HepG2 (cell line): ENCODE results near the gene CEBPE. TPM values are rescaled to one million over a fixed set of nuclear protein-coding genes. Genes with fewer than 3 reads are reported as not detected.

Experiments
- AKAP8 ChIP-seq: sonication (generic); formaldehyde crosslinking; IDR thresholded peaks from 2 replicates; pipeline ENCODE4 v1.5.1; 2020; ENCODE audit warnings: mild to moderate bottlenecking, missing genetic modification reagents
- ATM ChIP-seq: fragments of 450-650 bp; IDR thresholded peaks from 2 replicates; pipeline ENCODE4 v1.7.1; 2017; ENCODE audit warnings: mild to moderate bottlenecking, borderline replicate concordance
- CBX1 ChIP-seq: IDR thresholded peaks from one replicate; pipeline ENCODE4 v1.6.1; 2016; ENCODE audit warnings: antibody characterized with exemption, low read depth
- FOXA1 ChIP-seq, 2 experiments: fragments of 450-650 bp in 1 of 2; sonication (generic) in 1 of 2; formaldehyde crosslinking in 1 of 2; IDR thresholded peaks; 2 replicates each; pipeline versions ENCODE4 v1.4.0 to v1.6.1; 2016 to 2020; ENCODE audit warnings: missing genetic modification reagents in 1 of 2
- FOXP1 ChIP-seq, 2 experiments: fragments of 450-650 bp in 1 of 2; IDR thresholded peaks; 2 replicates each; pipeline ENCODE4 v1.6.1; 2017 to 2018; ENCODE audit warnings: antibody characterized with exemption in 1 of 2
- JARID2 ChIP-seq: sonication (generic); formaldehyde crosslinking; IDR thresholded peaks from 2 replicates; pipeline ENCODE4 v1.8.1; 2023; ENCODE audit warnings: missing genetic modification reagents, inconsistent platforms; ENCODE audit not compliant: insufficient replicate concordance
- MED8 ChIP-seq: sonication (generic); formaldehyde crosslinking; IDR thresholded peaks from 2 replicates; pipeline ENCODE4 v1.8.1; 2023; ENCODE audit warnings: mild to moderate bottlenecking, missing genetic modification reagents; ENCODE audit not compliant: insufficient replicate concordance
- TBP ChIP-seq: sonication (generic); formaldehyde crosslinking; IDR thresholded peaks from 2 replicates; pipeline ENCODE4 v1.5.0; 2020; ENCODE audit warnings: missing genetic modification reagents
- ZBTB42 ChIP-seq: sonication (generic); formaldehyde crosslinking; IDR thresholded peaks from 2 replicates; pipeline ENCODE4 v1.5.0; 2020; ENCODE audit warnings: mild to moderate bottlenecking, missing genetic modification reagents
- ZFP36L2 ChIP-seq: sonication (generic); formaldehyde crosslinking; IDR thresholded peaks from 2 replicates; pipeline ENCODE4 v1.4.0; 2020; ENCODE audit warnings: missing genetic modification reagents
- ZFP62 ChIP-seq: sonication (generic); formaldehyde crosslinking; IDR thresholded peaks from 2 replicates; pipeline ENCODE4 v1.4.0; 2020; ENCODE audit warnings: missing genetic modification reagents
- ZKSCAN8 ChIP-seq: IDR thresholded peaks from 2 replicates; pipeline ENCODE4 v1.6.1; 2016; ENCODE audit warnings: borderline replicate concordance, missing genetic modification reagents, missing compliant biosample characterization
- ZNF260 ChIP-seq: sonication (generic); formaldehyde crosslinking; IDR thresholded peaks from 2 replicates; pipeline ENCODE4 v1.4.0; 2020; ENCODE audit warnings: missing genetic modification reagents, low read depth, mild to moderate bottlenecking, borderline replicate concordance
- ZNF570 ChIP-seq: sonication (generic); formaldehyde crosslinking; IDR thresholded peaks from 2 replicates; pipeline ENCODE4 v1.4.0; 2020; ENCODE audit warnings: mild to moderate bottlenecking, missing genetic modification reagents, borderline replicate concordance
- ZNF644 ChIP-seq: IDR thresholded peaks from 2 replicates; pipeline ENCODE4 v1.6.1; 2016; ENCODE audit warnings: low read depth
- polyA plus RNA-seq, 8 experiments: library from polyadenylated mRNA; depleted of rRNA in 3 of 8; stranded (reverse) in 7 of 8; unstranded in 1 of 8; fragments of >200 nt; fragmentation: Illumina TruSeq in 4 of 8; extraction: Trizol in 4 of 8; gene quantifications; 2 replicates each; pipeline versions ENCODE4 v1.2.1 to v1.2.3, GENCODE V29; 2011 to 2016; ENCODE audit warnings: low read depth in 4 of 8, missing spikeins in 1 of 8, mixed read lengths in 1 of 8; ENCODE audit not compliant: insufficient read depth in 1 of 8
- total RNA-seq, 5 experiments: library from RNA; depleted of rRNA; stranded (reverse); fragments of >200 nt; fragmentation: Illumina TruSeq; extraction: Trizol; gene quantifications; 2 replicates each; pipeline ENCODE4 v1.2.3, GENCODE V29; 2016; ENCODE audit warnings: low read depth in 1 of 5
- TF ChIP-seq, protein P1 (sequence below), 2 experiments: fragments of 450-650 bp in 1 of 2; sonication (generic) in 1 of 2; formaldehyde crosslinking; IDR thresholded peaks; 2 replicates each; pipeline versions ENCODE4 v1.5.0 to v1.8.0; 2020 to 2022; ENCODE audit warnings: mild to moderate bottlenecking in 1 of 2, missing genetic modification reagents in 1 of 2
- TF ChIP-seq, protein P2 (sequence below): sonication (generic); formaldehyde crosslinking; IDR thresholded peaks from 2 replicates; pipeline ENCODE4 v1.9.0; 2021; ENCODE audit warnings: missing genetic modification reagents, borderline replicate concordance
- TF ChIP-seq, protein P3 (sequence below): sonication (generic); formaldehyde crosslinking; IDR thresholded peaks from 2 replicates; pipeline ENCODE4 v1.5.1; 2020; ENCODE audit warnings: missing genetic modification reagents, mild to moderate bottlenecking, borderline replicate concordance
- TF ChIP-seq, protein P4 (sequence below): sonication (generic); formaldehyde crosslinking; IDR thresholded peaks from 2 replicates; pipeline ENCODE4 v1.5.1; 2020; ENCODE audit warnings: missing genetic modification reagents, mild to moderate bottlenecking, borderline replicate concordance
- TF ChIP-seq, protein P5 (sequence below): sonication (generic); formaldehyde crosslinking; IDR thresholded peaks from 2 replicates; pipeline ENCODE4 v1.4.0; 2020; ENCODE audit warnings: missing genetic modification reagents, borderline replicate concordance

The CEBPE gene
- total and polyA plus RNA-seq, 2 of the 13 experiments (the other 11 are each of a cell fraction or from before 2014, with no cell fraction given) = 0.09 to 0.11 TPM

DNA sequence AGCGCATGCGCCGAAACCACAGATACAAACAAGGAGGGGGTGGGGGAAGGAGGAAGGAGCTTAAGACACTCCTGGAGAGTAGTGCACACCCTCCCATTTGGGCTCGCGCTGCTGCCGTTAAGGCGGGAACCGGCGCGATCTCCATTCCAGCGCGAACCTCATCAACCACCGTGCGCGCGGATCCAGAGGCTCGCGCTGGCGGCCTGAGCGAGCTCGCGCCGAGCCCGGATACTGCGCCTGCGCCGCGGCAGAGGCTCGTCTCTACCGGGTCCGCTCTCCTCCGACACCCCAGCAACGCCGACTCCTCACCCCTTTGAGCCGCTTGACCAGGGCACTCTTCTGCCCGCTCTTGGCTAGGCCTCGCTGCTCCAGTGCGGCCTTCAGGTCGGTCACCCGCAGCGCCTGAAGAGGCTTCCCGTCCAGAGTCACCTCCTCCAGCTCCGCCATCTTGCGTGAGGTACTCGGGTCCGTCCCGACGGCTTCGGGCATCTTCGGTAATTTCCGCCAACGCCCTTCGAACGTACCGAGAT lies 24.3 kb downstream of the CEBPE start, which contains the start of gene ACIN1 (continued):
- TF ChIP-seq ATM (no peak), AKAP8 (peak; percentile 95), ZFP36L2 (CRISPR knock-in tag) (peak; percentile 62; the same call in 1 of the 2 replicates), CBX1 (peak; percentile 84), FOXA1 (IDR thresholded peaks at IDR 0.05) (no peak), FOXA1 (CRISPR knock-in tag; IDR thresholded peaks at IDR 0.05) (peak; percentile 44; the same call in 1 of the 2 replicates), TBP (CRISPR knock-in tag) (peak; percentile 95; the same call in 1 of the 2 replicates), ZNF644 (no peak), ZKSCAN8 (peak; percentile 25; the same call in 1 of the 2 replicates), ZFP62 (CRISPR knock-in tag) (peak; percentile 96; the same call in 1 of the 2 replicates), ZNF570 (CRISPR knock-in tag) (peak; percentile 97), JARID2 (CRISPR knock-in tag) (peak; percentile 92), ZBTB42 (CRISPR knock-in tag) (peak; percentile 87; the same call in 1 of the 2 replicates), ZNF260 (no peak), MED8 (peak; percentile 95), FOXP1 (IDR thresholded peaks at IDR 0.05) (no peak), FOXP1 (CRISPR knock-in tag; IDR thresholded peaks at IDR 0.05) (peak; percentile 19; the same call in 1 of the 2 replicates)
- TF ChIP-seq, protein P1, sequence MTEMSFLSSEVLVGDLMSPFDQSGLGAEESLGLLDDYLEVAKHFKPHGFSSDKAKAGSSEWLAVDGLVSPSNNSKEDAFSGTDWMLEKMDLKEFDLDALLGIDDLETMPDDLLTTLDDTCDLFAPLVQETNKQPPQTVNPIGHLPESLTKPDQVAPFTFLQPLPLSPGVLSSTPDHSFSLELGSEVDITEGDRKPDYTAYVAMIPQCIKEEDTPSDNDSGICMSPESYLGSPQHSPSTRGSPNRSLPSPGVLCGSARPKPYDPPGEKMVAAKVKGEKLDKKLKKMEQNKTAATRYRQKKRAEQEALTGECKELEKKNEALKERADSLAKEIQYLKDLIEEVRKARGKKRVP (CRISPR knock-in tag; IDR thresholded peaks at IDR 0.05) = no peak
- TF ChIP-seq, protein P2, sequence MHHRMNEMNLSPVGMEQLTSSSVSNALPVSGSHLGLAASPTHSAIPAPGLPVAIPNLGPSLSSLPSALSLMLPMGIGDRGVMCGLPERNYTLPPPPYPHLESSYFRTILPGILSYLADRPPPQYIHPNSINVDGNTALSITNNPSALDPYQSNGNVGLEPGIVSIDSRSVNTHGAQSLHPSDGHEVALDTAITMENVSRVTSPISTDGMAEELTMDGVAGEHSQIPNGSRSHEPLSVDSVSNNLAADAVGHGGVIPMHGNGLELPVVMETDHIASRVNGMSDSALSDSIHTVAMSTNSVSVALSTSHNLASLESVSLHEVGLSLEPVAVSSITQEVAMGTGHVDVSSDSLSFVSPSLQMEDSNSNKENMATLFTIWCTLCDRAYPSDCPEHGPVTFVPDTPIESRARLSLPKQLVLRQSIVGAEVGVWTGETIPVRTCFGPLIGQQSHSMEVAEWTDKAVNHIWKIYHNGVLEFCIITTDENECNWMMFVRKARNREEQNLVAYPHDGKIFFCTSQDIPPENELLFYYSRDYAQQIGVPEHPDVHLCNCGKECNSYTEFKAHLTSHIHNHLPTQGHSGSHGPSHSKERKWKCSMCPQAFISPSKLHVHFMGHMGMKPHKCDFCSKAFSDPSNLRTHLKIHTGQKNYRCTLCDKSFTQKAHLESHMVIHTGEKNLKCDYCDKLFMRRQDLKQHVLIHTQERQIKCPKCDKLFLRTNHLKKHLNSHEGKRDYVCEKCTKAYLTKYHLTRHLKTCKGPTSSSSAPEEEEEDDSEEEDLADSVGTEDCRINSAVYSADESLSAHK (CRISPR knock-in tag) = no peak
- TF ChIP-seq, protein P3, sequence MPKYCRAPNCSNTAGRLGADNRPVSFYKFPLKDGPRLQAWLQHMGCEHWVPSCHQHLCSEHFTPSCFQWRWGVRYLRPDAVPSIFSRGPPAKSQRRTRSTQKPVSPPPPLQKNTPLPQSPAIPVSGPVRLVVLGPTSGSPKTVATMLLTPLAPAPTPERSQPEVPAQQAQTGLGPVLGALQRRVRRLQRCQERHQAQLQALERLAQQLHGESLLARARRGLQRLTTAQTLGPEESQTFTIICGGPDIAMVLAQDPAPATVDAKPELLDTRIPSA = 0 out of 2 replicates have a peak, but pooled peaks have one; percentile 23
- TF ChIP-seq, protein P4, sequence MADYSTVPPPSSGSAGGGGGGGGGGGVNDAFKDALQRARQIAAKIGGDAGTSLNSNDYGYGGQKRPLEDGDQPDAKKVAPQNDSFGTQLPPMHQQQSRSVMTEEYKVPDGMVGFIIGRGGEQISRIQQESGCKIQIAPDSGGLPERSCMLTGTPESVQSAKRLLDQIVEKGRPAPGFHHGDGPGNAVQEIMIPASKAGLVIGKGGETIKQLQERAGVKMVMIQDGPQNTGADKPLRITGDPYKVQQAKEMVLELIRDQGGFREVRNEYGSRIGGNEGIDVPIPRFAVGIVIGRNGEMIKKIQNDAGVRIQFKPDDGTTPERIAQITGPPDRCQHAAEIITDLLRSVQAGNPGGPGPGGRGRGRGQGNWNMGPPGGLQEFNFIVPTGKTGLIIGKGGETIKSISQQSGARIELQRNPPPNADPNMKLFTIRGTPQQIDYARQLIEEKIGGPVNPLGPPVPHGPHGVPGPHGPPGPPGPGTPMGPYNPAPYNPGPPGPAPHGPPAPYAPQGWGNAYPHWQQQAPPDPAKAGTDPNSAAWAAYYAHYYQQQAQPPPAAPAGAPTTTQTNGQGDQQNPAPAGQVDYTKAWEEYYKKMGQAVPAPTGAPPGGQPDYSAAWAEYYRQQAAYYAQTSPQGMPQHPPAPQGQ (CRISPR knock-in tag) = no peak; the same call in 1 of the 2 replicates
- TF ChIP-seq, protein P5, sequence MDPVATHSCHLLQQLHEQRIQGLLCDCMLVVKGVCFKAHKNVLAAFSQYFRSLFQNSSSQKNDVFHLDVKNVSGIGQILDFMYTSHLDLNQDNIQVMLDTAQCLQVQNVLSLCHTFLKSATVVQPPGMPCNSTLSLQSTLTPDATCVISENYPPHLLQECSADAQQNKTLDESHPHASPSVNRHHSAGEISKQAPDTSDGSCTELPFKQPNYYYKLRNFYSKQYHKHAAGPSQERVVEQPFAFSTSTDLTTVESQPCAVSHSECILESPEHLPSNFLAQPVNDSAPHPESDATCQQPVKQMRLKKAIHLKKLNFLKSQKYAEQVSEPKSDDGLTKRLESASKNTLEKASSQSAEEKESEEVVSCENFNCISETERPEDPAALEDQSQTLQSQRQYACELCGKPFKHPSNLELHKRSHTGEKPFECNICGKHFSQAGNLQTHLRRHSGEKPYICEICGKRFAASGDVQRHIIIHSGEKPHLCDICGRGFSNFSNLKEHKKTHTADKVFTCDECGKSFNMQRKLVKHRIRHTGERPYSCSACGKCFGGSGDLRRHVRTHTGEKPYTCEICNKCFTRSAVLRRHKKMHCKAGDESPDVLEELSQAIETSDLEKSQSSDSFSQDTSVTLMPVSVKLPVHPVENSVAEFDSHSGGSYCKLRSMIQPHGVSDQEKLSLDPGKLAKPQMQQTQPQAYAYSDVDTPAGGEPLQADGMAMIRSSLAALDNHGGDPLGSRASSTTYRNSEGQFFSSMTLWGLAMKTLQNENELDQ (CRISPR knock-in tag) = 0 out of 2 replicates have a peak, but pooled peaks have one; percentile 78
